ENCODE data around the gene RPS26.

DNA sequence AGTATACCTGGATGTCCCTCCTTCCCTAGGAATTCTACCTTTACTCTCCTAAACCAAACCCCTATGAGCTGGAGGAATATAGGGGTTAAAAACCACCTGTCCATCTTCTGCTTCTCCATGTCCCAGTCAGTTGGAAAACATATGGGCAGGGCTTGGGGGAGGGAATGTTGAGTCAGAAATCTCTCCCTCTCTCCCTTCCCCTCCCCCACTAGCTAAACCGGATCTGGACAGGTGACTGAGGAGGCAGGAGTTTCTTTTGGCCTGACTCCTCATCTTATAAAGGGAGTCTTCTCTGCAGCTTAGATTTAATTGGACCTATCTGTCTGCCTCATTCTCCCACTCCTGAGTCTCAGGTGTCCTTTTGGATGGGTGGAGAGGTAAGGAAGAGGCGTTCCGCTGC is 44.4 kb downstream of the RPS26 start:
- TF ChIP-seq, protein P1, sequence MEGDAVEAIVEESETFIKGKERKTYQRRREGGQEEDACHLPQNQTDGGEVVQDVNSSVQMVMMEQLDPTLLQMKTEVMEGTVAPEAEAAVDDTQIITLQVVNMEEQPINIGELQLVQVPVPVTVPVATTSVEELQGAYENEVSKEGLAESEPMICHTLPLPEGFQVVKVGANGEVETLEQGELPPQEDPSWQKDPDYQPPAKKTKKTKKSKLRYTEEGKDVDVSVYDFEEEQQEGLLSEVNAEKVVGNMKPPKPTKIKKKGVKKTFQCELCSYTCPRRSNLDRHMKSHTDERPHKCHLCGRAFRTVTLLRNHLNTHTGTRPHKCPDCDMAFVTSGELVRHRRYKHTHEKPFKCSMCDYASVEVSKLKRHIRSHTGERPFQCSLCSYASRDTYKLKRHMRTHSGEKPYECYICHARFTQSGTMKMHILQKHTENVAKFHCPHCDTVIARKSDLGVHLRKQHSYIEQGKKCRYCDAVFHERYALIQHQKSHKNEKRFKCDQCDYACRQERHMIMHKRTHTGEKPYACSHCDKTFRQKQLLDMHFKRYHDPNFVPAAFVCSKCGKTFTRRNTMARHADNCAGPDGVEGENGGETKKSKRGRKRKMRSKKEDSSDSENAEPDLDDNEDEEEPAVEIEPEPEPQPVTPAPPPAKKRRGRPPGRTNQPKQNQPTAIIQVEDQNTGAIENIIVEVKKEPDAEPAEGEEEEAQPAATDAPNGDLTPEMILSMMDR (IDR thresholded peaks at IDR 0.05) = no peak
- no peak for TF ChIP-seq POLR2A (IDR thresholded peaks at IDR 0.05)

Data from stomach (tissue), 4 donors.